ENCODE measurements around the gene CLHC1. TPM values are rescaled to one million over a fixed set of nuclear protein-coding genes. Genes with fewer than 3 reads are reported as not detected.

Gene CLHC1
- total and polyA plus RNA-seq, 2 of the 8 experiments (the other 6 are each of a cell fraction or from before 2014, with no cell fraction given) = 2.6 to 10.8 TPM

GRCh38 chr2:55163274-55163721, 68.8 kb downstream of the CLHC1 start (continued):
- no peak for TF ChIP-seq SP2 (IDR thresholded peaks at IDR 0.05; ENCODE audit: low read length)
- no peak for TF ChIP-seq RNF2 (IDR thresholded peaks at IDR 0.05; ENCODE audit: borderline replicate concordance, low read depth, low read length, missing control alignments, poor library complexity, severe bottlenecking)
